ENCODE data around the gene LMAN1L. TPM values are rescaled to one million over a fixed set of nuclear protein-coding genes. Genes with fewer than 3 reads are reported as not detected.

LMAN1L gene
- total RNA-seq, 1 experiment from 2014 or later: not detected

DNA sequence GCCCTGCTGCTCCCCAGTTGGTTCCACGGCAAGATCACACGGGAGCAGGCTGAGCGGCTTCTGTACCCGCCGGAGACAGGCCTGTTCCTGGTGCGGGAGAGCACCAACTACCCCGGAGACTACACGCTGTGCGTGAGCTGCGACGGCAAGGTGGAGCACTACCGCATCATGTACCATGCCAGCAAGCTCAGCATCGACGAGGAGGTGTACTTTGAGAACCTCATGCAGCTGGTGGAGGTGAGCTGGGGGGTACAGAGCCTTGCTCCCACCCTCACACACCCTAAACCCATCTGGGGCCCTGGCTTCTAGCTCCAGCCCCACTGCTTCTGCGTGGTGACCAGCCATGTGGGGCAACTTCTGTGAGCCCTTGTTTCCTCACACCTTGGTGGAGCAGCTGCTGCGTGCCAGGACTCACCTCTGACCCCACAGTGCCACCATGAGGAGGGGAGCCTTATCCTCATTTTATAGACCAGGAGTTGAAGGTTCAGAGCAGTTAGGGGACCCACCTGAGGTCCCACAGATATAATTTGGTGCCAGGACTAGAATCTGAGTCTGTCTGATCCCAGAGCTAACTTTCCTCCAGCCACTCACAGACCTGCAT is 13.3 kb upstream of the LMAN1L start:
- Histone ChIP-seq H3K56ac (ENCODE audit: insufficient read length, low read depth, low read length) (no peak overlapping the region), H3K23ac (ENCODE audit: insufficient read length, low read depth, low read length) (no peak overlapping the region), H3K23me2 (ENCODE audit: insufficient read length, low read depth, low read length, poor library complexity, severe bottlenecking) (no peaks in the 10 kb centered on the region), H2AK5ac (ENCODE audit: insufficient read length, low read length) (no peak overlapping the region), H4K8ac (replicated peaks; ENCODE audit: insufficient read length, low read depth, low read length) (no peak overlapping the region), H2BK120ac (ENCODE audit: low read depth, low read length, poor library complexity, severe bottlenecking) (no peak overlapping the region), H3K18ac (ENCODE audit: insufficient read length, low read depth, low read length) (no peak overlapping the region), H3K4ac (ENCODE audit: low read depth, low read length) (no peak overlapping the region), H2AFZ (ENCODE audit: low read length) (no peak overlapping the region), H2BK5ac (ENCODE audit: insufficient read length, low read length) (no peak overlapping the region), H3K27ac (ENCODE audit: insufficient read length, low read depth, low read length) (no peak overlapping the region), H3K4me1 (ENCODE audit: insufficient read depth, low read length) (no peaks in the 10 kb centered on the region), H3K27me3 (ENCODE audit: insufficient read depth, low read length) (no peaks in the 10 kb centered on the region), H2BK12ac (ENCODE audit: insufficient read length, low read depth, low read length) (no peak overlapping the region), H3K79me1 (ENCODE audit: insufficient read depth, low read depth, low read length, poor library complexity, severe bottlenecking) (no peaks in the 10 kb centered on the region), H4K5ac (ENCODE audit: insufficient read length, low read depth, low read length) (no peak overlapping the region), H3K79me2 (ENCODE audit: insufficient read depth, low read length) (no peaks in the 10 kb centered on the region), H4K91ac (ENCODE audit: insufficient read length, low read depth, low read length) (no peak overlapping the region), H3K4me2 (ENCODE audit: insufficient read depth, insufficient read length, low read length) (no peak overlapping the region), H3T11ph (ENCODE audit: low read length) (no peak overlapping the region), H3K9ac (ENCODE audit: extremely low read depth, insufficient read length, low read length) (no peak overlapping the region), H4K20me1 (ENCODE audit: control insufficient read depth, insufficient read depth, insufficient read length) (no peaks in the 10 kb centered on the region), H3K9me3 (ENCODE audit: control insufficient read depth, low read depth, low read length) (no peaks in the 10 kb centered on the region), H2BK20ac (ENCODE audit: low read depth, low read length, poor library complexity, severe bottlenecking) (no peak overlapping the region), H2BK15ac (ENCODE audit: low read depth, low read length) (no peak overlapping the region), H3K14ac (ENCODE audit: insufficient read depth, low read length) (no peak overlapping the region; the same call in 1 of the 2 replicates)
- H3K27me3 Mint-ChIP-seq (ENCODE audit: low read depth): no peaks in the 10 kb centered on the region
- peak overlapping the region in 1 of 2 experiments; percentile 50; a peak in 1 of 5 replicates for H3K4me3 Mint-ChIP-seq
- TF ChIP-seq CTCF (conservative IDR thresholded peaks at IDR 0.05): no peak; the same call in 2 of the 3 replicates
- peaks cover 11 to 36% (median 34%) of the 10 kb centered on the region in 3 experiments; a peak in 5 of 7 replicates for H3K36me3 Mint-ChIP-seq (ENCODE audit: insufficient read depth in 1 of 3, low read depth in 3 of 3)
- DNase-seq: no peak
- H3K9me3 Mint-ChIP-seq: no peaks in the 10 kb centered on the region
- H3K27ac Mint-ChIP-seq: peak overlapping the region in 2 of 3 experiments; percentile 25 to 89; a peak in 1 of 7 replicates
- WGBS (ENCODE audit: extremely low coverage, insufficient read length, low lambda C conversion rate): no CpG with 5 or more reads among the region's 16 CpGs
- peaks cover 2 to 7% of the 10 kb centered on the region in 2 experiments for H3K4me1 Mint-ChIP-seq

All from H9 (cell line).